Liver (tissue), 9 donors: ENCODE data around the gene ADAMTS14. TPM values are rescaled to one million over a fixed set of nuclear protein-coding genes. Genes with fewer than 3 reads are reported as not detected.
"Not testable (repeated sequence)": the region's sequence is repeated elsewhere in the genome, so short reads cannot be mapped to it uniquely, and the experiment has no call there.

Experiments used
- DNase-seq: peaks from one replicate; pipeline ENCODE4 v3.0.0-alpha.2; 2017; ENCODE audit warnings: low spot score
- H3K27ac ChIP-seq, 2 donors: one replicate each; pipeline ENCODE4 v1.7.0; 2013; ENCODE audit warnings: inconsistent platforms in 2 of 2, low read length in 2 of 2, control low read depth in 1 of 2, low read depth in 1 of 2, mild to moderate bottlenecking in 1 of 2
- H3K27me3 ChIP-seq, 4 donors: one replicate each; pipeline versions ENCODE4 v1.6.1 to v1.7.0; 2013; ENCODE audit warnings: low read length in 3 of 4, inconsistent platforms in 1 of 4, mild to moderate bottlenecking in 1 of 4, moderate library complexity in 1 of 4; ENCODE audit not compliant: control insufficient read depth in 4 of 4, insufficient read depth in 4 of 4
- H3K36me3 ChIP-seq, 4 donors: one replicate each; pipeline versions ENCODE4 v1.6.1 to v1.7.0; 2013; ENCODE audit warnings: low read length in 3 of 4, mild to moderate bottlenecking in 3 of 4, low read depth in 1 of 4, moderate library complexity in 1 of 4; ENCODE audit not compliant: control insufficient read depth in 4 of 4, insufficient read depth in 3 of 4
- H3K4me1 ChIP-seq, 4 donors: one replicate each; pipeline versions ENCODE4 v1.6.1 to v1.7.0; 2013; ENCODE audit warnings: low read length in 3 of 4, mild to moderate bottlenecking in 3 of 4, moderate library complexity in 1 of 4; ENCODE audit not compliant: control insufficient read depth in 4 of 4, insufficient read depth in 4 of 4
- H3K4me3 ChIP-seq, 3 donors: one replicate each; pipeline versions ENCODE4 v1.6.1 to v1.7.0; 2013; ENCODE audit warnings: low read length in 3 of 3, control low read depth in 1 of 3, low read depth in 1 of 3, mild to moderate bottlenecking in 1 of 3
- H3K9ac ChIP-seq, 2 donors: one replicate each; pipeline ENCODE4 v1.7.0; 2013; ENCODE audit warnings: low read length in 2 of 2, mild to moderate bottlenecking in 2 of 2, moderate library complexity in 2 of 2, control low read depth in 1 of 2, low read depth in 1 of 2
- H3K9me3 ChIP-seq, 4 donors: one replicate each; pipeline versions ENCODE4 v1.6.1 to v1.7.0; 2013; ENCODE audit warnings: low read length in 3 of 4; ENCODE audit not compliant: control insufficient read depth in 4 of 4
- FOXA1 ChIP-seq: IDR thresholded peaks from 2 replicates; pipeline ENCODE4 v1.6.1; 2016; ENCODE audit warnings: antibody characterized with exemption
- HNF4A ChIP-seq, 2 donors: conservative IDR thresholded peaks; 2 replicates each; pipeline ENCODE4 v1.6.1; 2016; ENCODE audit warnings: antibody characterized with exemption in 2 of 2, mild to moderate bottlenecking in 2 of 2
- NR2F2 ChIP-seq: IDR thresholded peaks from 2 replicates; pipeline ENCODE4 v1.6.1; 2016; ENCODE audit warnings: antibody characterized with exemption
- RAD21 ChIP-seq, 2 donors: IDR thresholded peaks; 2 replicates each; pipeline ENCODE4 v1.6.1; 2016; ENCODE audit warnings: antibody characterized with exemption in 2 of 2, mild to moderate bottlenecking in 2 of 2
- WGBS: extraction: QIAGEN DNeasy Blood & Tissue Kit; methylation state at CpG from one replicate; pipeline ENCODE4 v1.1.7; 2013; 5-methylcytosine and 5-hydroxymethylcytosine counted together
- polyA plus RNA-seq, 2 donors: library from polyadenylated mRNA; stranded (reverse) in 1 of 2; unstranded in 1 of 2; fragments of 200-250 nt in 1 of 2; fragments of >200 nt in 1 of 2; fragmentation: Nextera tagmentation in 1 of 2; extraction: Ambion mirVana in 1 of 2; gene quantifications; one replicate each; pipeline versions ENCODE4 v1.2.1 to v1.2.3, GENCODE V29; 2013 to 2015
- total RNA-seq, 2 donors: library from RNA; depleted of rRNA; stranded (reverse); fragments of >200 nt; gene quantifications; one replicate each; pipeline ENCODE4 v1.2.3, GENCODE V29; 2014
- TF ChIP-seq, protein P1 (sequence below): fragments of 150-350 bp; IDR thresholded peaks from 2 replicates; pipeline ENCODE4 v1.5.1; 2017; ENCODE audit warnings: improper control_type of control experiment, low read depth, low read length; ENCODE audit not compliant: missing input control
- TF ChIP-seq, protein P2 (sequence below): IDR thresholded peaks from 2 replicates; pipeline ENCODE4 v1.6.1; 2016; ENCODE audit warnings: antibody characterized with exemption
- TF ChIP-seq, protein P3 (sequence below): IDR thresholded peaks from 2 replicates; pipeline ENCODE4 v1.6.1; 2016; ENCODE audit warnings: antibody characterized with exemption, mild to moderate bottlenecking
- donor health status: healthy.
- donor health status: healthy.
- donor health status: healthy.
- donor health status: healthy.
- donor health status: healthy.

ADAMTS14 gene
- total and polyA plus RNA-seq, 4 donors = 0.09 to 0.33 (median 0.13) TPM

DNA sequence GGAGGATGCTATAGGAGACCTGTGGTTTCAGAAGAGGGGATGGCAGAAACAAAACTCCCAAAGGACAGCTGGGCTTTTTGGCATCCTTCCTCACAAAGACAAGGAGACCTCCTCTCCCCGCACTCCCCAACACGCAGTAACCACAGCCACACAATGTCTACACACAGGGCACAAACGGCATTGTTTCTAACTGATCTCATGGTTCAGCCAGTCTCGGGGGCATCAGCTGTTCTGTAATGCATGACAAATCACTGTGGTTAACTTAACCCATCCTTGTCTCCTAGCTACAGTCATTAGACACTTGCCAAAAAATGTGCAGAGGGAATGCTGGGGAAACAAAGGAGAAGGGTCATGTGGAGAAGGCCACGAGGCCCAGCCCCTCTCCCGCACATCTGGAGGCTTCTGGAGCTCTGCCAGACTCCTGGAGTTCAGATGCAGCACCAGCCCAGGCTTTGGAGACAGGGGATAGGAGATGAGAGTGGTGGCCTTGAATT is 7.6 kb upstream of the ADAMTS14 start (continued):
- no peak for TF ChIP-seq HNF4A (conservative IDR thresholded peaks at IDR 0.05)
- TF ChIP-seq, protein P1, sequence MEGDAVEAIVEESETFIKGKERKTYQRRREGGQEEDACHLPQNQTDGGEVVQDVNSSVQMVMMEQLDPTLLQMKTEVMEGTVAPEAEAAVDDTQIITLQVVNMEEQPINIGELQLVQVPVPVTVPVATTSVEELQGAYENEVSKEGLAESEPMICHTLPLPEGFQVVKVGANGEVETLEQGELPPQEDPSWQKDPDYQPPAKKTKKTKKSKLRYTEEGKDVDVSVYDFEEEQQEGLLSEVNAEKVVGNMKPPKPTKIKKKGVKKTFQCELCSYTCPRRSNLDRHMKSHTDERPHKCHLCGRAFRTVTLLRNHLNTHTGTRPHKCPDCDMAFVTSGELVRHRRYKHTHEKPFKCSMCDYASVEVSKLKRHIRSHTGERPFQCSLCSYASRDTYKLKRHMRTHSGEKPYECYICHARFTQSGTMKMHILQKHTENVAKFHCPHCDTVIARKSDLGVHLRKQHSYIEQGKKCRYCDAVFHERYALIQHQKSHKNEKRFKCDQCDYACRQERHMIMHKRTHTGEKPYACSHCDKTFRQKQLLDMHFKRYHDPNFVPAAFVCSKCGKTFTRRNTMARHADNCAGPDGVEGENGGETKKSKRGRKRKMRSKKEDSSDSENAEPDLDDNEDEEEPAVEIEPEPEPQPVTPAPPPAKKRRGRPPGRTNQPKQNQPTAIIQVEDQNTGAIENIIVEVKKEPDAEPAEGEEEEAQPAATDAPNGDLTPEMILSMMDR = no peak

DNA sequence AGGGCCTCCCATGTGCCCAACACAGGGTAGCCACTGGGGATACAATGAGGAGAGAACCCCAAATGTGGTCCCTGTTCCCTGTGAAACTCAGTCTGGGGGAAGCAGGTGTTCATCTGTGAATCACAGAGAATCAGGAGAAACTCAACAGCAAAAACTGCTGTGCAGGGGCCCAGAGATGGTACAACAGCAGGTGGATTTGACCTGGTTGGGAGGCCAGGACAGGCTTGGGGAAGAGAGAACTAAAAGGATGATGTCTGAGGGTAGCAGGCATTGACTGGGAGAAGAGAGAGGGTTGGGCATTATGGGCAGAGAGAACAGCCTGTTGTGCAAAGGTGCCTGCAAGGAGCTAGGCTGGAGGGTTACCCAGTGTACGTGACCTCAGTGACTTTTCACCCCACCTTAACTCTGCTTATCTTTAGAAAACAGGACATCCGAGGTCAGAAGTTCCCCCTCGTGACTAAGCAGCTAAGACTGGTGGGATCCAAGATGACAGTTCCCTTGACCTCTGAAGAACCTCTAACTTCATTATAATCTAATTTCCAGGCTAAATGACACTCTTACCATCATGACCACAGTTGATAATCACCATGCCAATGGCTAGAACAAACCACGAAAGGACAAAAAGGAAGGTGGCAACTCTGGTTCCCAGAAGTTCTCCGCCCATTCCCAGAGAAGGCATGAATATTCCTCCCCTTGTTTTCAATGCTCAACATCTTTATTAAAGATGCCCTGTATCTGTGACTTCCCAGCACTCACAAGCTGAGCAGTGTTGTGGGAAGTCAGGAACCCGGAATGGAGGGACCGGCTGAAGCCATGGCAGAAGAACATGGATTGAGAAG is 5.1 kb upstream of the ADAMTS14 start:
- DNase-seq = no peak
- H3K27ac ChIP-seq = no peak overlapping the region
- H3K4me3 ChIP-seq = no peak overlapping the region
- H3K27me3 ChIP-seq = peaks cover 0 to 2% (median 0%) of the 10 kb centered on the region in 4 donors
- no peak overlapping the region for H3K9ac ChIP-seq
- TF ChIP-seq FOXA1 (no peak), NR2F2 (peak; percentile 87), RAD21 (IDR thresholded peaks at IDR 0.05) (no peak)
- TF ChIP-seq, protein P2, sequence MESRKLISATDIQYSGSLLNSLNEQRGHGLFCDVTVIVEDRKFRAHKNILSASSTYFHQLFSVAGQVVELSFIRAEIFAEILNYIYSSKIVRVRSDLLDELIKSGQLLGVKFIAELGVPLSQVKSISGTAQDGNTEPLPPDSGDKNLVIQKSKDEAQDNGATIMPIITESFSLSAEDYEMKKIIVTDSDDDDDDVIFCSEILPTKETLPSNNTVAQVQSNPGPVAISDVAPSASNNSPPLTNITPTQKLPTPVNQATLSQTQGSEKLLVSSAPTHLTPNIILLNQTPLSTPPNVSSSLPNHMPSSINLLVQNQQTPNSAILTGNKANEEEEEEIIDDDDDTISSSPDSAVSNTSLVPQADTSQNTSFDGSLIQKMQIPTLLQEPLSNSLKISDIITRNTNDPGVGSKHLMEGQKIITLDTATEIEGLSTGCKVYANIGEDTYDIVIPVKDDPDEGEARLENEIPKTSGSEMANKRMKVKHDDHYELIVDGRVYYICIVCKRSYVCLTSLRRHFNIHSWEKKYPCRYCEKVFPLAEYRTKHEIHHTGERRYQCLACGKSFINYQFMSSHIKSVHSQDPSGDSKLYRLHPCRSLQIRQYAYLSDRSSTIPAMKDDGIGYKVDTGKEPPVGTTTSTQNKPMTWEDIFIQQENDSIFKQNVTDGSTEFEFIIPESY = no peak
- TF ChIP-seq, protein P3, sequence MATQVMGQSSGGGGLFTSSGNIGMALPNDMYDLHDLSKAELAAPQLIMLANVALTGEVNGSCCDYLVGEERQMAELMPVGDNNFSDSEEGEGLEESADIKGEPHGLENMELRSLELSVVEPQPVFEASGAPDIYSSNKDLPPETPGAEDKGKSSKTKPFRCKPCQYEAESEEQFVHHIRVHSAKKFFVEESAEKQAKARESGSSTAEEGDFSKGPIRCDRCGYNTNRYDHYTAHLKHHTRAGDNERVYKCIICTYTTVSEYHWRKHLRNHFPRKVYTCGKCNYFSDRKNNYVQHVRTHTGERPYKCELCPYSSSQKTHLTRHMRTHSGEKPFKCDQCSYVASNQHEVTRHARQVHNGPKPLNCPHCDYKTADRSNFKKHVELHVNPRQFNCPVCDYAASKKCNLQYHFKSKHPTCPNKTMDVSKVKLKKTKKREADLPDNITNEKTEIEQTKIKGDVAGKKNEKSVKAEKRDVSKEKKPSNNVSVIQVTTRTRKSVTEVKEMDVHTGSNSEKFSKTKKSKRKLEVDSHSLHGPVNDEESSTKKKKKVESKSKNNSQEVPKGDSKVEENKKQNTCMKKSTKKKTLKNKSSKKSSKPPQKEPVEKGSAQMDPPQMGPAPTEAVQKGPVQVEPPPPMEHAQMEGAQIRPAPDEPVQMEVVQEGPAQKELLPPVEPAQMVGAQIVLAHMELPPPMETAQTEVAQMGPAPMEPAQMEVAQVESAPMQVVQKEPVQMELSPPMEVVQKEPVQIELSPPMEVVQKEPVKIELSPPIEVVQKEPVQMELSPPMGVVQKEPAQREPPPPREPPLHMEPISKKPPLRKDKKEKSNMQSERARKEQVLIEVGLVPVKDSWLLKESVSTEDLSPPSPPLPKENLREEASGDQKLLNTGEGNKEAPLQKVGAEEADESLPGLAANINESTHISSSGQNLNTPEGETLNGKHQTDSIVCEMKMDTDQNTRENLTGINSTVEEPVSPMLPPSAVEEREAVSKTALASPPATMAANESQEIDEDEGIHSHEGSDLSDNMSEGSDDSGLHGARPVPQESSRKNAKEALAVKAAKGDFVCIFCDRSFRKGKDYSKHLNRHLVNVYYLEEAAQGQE = no peak
- peaks cover 0 to 4% (median 3%) of the 10 kb centered on the region in 4 donors for H3K4me1 ChIP-seq
- H3K9me3 ChIP-seq = no peaks in the 10 kb centered on the region
- H3K36me3 ChIP-seq = no peaks in the 10 kb centered on the region
- WGBS = 64% methylated on average over 7 of the region's 7 CpGs

DNA sequence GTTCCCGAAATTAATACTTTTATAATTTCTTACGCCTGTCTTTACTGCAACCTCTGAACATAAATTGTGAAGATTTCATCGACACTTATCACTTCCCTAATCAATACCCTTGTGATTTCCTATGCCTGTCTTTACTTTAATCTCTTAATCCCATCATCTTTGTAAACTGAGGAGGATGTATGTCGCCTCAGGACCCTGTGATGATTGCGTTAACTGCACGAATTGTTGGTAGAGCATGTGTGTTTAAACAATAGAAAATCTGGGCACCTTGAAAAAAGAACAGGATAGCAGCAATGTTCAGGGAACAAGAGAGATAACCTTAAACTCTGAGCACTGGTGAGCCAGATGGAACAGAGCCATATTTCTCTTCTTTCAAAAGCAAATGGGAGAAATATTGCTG is 4.5 kb upstream of the ADAMTS14 start:
- H3K4me3 ChIP-seq, H3K27me3 ChIP-seq, H3K9me3 ChIP-seq, H3K36me3 ChIP-seq, DNase-seq, H3K9ac ChIP-seq, H3K27ac ChIP-seq, H3K4me1 ChIP-seq: not testable (repeated sequence)
- 88% methylated on average over 6 of the region's 6 CpGs for WGBS
